ENCODE data around the gene COL8A1.

COL8A1 gene

DNA sequence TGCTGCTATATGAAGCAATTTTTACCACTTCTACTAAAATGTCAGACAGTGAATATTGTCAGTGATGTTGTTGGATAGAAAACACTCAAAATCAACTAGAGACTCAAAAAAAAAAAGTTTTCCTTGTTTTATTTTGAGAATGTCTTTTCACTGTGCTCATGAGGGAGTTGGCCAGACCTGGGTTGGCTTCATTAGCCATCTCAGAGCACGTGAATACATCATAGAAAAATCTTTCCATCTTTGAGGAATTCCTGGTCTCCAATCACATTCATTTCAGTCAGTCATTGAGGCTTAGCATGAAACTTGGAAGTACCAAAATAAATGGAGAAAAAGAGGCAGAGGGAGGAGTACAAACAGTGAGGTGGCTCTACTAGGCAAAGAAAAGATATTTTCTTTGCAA, 121.6 kb downstream of the COL8A1 start:
- no peak for DNase-seq

DNA sequence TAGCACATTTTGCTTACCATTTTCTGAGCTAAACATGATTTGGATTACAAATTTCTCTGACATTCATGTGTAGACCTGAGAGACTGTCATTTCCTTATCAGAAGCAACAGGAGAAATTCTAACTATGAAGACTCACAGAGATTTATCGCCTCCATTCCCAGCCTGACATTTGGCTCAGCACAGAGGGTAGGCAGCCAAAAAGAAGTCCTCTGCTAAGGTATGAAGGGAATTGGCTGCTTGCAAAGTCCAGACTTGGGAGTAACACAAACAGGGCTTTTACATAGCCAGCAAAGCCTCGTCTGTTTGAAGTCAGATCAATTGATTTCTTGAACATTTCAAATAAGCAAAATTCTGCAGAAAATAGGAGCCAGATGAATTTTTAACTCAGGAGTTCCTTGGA, 122.2 kb downstream of the COL8A1 start:
- no peak for DNase-seq

DNA sequence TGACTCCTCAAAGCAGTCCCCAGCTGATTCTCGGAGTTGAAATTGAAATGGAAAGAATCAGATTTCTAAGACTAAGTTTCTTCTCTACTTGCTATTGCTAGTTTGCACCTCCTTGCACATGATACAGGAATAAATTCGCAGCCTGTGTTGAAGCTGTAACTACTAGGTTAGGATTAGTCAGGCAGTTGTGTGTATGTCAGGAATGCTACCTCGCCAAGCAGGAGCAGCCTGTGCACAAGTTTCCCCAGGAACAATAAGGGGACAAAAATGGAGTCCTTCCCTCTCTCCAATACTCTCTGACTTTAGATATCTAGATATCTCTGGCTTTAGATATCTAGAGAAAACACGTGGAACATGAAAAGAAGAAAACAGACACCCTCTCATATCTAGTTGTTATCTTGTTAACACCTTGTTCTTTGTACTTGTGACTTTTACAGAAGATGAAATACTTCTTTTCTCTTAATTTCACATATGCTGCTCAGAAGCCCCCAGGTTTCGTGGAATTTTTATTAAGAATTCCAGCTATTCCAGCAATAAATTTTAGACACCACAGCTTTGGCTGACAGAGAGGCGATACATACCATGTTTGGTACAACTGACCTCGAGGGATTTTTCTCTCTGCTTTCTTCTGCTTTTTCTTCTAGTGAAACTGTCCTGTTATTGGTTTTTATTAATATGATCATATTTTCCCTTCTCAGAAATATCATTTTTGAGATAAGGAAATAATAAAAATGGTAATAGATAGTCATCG, 123.2 kb downstream of the COL8A1 start:
- DNase-seq = no peak

DNA sequence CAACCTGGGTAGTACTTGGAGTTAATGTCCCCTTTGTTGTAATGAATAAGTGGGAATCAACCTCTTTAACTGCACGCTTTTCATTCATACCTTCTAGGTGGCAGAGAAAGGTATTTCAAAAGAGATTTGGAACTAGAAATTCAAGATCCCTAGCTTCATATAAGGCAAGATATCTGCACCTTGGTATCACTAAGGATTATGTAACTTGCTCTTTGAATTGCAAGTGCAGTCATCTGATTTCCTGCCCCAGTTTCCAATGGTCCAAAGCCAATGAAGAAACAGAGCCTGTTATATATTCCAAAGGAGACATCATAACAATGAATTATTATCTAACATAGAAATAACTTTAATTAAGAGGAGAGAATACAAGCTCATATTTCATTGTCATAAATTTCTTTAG, 124.5 kb downstream of the COL8A1 start:
- DNase-seq = no peak

DNA sequence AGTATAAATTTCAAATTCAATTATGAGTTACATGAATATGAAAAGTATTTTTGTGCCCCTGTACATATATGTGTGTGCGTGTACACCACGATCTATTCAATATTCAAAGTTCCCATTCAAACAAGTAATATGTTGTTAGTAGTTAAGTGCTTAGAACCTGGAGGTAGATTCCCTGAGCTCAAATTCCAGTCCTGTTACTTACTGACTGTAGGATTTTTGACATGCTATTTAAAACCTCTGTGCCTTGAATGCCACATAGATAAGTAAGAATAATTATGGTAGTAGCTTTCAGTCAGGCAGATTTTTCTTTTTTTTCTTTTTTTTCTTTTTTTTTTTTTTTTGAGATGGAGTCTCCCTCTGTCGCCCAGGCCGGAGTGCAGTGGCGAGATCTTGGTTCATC, 126.0 kb downstream of the COL8A1 start:
- no peak for DNase-seq

DNA sequence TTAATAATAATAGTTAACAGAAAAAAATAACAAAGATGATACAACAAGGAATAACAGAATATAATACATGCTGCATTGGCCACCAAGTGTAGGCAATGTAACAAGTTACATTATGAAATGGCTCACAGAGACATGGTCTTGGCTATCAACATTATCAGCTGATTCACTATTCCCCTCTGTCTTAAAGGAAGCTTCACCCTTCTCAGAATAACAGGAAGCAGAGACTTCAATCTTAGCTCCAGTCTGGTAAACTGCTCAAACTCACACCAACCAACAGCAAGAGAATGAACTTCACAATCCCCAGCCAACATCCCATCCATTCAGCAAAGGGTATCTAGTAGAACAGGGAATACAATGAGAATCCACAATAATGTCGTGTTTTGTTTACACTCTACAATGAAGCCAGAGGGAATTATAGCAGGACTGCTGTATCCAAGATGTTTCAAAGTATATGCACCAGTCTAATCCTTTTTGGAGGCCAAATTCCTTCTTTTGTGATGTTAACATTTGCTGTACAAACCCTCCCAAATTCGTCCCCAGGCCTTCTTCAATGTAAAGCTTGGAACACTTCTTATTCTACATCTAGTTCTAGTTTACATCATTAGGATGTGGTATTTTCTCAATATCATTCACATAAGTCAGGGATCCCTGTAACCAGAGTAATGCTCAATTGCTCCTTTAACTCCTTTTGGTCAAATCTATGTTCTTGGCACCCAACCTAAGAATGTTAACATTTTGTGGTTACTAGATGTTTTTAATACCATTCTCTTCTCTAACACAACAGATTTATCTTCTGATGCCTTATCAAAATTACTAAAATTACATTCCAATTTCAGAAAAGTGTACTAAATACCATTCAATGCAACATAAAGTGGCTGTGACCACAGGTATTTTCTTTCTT, 126.9 kb downstream of the COL8A1 start:
- no peak for DNase-seq

DNA sequence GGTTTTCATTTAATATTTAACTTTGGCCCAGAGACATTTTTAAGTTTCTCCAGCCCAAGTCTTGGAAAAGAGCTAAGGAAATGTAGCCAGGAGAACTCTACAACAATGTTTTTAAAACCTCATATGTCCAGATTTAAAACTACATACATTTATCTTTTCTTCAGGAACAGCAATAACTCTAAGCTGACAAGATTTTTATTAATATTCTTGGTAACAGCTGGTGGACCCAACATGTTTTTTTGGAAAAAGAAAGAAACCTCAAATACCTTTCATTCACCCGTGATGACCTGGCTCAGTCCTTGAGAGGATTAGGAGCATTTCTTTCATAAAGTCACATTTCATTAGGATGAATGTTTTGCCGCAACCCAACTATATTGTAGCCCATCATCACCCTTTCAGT, 128.9 kb downstream of the COL8A1 start:
- no peak for DNase-seq

DNA sequence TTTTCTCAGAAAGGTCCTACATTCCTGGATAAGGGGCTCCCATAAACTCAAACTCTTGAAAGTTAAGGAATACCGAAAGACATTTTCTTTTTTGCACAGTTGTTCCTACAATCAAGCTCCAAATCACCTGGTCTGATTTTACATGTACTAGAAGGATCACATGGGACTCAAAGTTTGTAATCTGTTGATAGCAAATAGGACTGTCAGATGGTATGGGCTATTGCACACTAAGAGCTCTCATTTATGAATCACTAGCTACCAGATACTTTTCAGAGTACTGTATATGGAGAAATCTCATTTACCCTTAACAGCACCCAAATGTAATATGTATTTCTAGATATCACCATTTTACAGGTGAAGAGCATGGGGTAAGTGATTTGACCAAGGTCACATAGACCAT, 129.7 kb downstream of the COL8A1 start:
- DNase-seq = no peak

DNA sequence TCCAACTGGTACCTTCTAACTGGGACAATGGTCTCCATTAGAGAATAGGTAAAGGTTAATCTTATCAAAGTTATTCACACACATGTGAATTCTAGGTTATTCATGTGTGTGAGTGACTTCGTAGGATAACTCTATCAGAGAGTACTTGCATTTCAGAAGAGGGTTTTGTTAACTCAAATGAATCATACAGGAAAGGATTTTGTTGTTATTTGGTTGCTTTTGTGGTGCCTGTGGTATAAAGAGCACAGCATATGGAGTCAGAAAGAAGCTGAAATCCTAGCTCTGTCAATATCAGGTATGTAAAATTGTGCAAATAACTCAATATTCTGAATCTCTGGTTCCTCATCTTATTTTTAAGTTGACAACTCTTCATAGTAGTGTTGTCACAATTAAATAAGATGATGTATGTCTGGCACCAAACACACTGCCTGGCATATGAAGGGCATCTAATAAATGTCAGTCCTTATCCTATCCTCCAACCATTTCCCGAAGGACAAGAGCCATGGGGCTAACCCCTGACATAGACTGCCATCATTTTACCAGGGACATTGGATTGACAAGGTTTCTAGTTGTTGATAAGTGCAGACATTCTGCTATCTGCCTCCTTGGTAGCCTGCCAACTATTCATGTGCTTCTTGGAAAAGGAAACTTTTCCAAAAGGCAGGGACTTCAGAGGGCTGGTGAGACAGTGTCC, 130.6 kb downstream of the COL8A1 start:
- no peak for DNase-seq

DNA sequence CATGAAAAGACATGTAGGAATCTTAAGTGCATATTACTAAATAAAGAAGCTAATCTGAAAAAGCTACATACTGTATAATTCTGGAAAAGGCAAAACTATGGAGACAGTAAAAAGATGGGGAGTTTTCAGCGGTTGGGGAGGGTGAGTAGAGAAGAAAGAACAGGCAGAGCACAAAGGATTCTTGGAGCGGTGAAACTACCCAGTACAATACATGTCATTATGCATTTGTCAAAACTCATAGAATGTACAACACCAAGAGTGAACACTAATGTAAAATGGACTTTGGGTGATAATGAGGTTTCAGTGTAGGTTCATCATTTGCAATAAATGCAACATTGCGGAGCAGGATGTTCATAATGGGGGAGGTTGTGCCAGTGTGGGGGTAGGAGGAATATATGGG, 133.8 kb downstream of the COL8A1 start:
- DNase-seq = no peak

DNA sequence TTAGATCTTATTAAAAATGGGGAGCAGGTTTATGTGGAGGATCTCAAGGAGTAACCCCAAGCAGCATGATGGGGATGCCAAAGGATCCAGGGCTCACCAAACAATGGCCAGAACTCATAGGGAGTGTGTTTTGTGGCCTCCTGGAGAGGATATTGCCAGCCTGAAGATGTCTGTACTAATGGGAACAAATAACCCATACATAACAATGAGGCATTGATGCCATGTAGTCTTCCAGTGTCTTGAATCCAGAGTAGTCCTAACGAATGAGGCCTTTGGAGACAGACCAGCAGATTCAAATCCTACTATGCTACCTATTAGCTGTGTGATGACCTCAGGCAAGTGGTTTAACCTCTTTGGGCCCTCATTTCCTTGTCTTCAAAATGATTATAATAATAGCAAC, 134.3 kb downstream of the COL8A1 start:
- DNase-seq = no peak

DNA sequence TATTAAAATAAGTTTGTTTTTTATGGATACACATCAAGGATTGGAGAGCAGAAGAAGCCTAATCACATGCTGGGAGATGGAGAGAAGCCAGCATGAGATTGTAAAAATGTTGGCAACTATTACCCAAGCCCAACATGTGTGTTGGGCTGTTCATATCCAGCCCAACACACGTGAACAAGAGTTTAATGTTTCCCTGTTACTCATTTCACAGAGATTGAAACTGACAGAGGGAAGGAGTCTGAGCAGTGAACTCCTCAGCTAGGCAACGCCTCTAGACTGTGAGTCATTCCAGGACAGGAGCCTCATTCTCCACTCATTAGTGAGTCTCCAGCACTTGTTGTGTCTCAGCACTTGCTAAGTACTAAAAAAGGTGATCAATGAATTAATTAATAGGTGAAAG, 136.1 kb downstream of the COL8A1 start:
- DNase-seq = no peak

DNA sequence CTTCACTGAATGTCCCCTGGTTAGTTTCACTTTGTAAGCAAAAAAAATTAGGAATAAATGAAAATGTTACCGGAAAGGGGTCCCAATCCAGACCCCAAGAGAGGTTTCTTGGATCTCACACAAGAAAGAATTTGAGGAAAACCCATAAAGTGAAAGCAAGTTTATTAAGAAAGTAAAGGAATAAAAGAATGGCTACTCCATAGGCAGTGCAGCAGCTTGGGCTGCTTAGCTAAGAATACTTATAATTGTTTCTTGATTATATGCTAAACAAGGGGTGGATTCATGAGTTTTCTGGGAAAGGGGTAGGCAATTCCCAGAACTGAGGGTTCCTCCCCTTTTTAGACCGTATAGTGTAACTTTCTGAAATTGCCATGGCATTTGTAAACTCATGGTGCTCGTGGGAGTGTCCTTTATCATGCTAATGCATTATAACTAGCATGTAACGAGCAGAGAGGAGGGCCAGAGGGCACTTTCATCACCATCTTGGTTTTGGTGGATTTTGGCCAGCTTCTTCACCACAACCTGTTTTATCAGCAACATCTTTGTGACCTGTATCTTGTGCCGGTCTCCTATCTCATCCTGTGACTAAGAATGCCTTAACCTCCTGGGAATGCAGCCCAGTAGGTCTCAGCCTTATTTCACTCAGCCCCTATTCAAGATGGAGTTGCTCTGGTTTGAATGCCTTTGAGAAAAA, 138.3 kb downstream of the COL8A1 start:
- no peak for DNase-seq

DNA sequence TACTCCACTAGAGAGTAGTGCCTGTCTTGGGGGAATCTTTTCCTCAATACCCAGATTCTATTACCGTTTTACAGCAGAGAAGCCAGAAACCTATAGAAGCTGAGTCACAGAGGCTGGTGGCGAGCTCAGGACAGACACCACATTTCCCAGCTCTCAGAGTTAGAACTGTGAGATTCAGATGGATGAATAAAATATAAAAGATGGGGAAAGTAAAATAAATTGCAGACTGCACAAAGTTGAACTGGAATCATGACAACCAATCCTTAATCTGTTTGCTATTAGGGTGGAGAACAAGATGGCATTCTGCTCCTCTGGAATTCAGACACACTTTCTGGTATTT, 138.8 kb downstream of the COL8A1 start:
- no peak for DNase-seq

DNA sequence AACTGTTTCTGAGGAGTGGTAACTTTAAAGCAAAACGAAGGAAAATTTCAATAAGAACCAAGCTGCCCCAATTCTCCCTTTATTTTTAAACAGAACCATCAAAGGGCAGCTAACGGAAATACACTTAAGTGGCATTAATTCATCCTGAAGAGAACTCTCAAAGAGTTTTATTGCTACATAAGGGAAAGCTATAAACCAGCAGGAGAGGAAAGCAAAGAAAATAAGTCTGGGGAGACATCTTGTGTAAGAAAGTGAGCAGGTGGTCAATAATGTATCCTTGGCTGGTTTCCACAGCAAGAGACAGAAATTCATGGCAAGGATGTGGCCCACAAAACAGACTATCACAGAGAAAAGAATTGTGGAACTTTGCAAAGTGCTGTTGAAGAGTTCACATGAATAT, 139.3 kb downstream of the COL8A1 start:
- DNase-seq = no peak

DNA sequence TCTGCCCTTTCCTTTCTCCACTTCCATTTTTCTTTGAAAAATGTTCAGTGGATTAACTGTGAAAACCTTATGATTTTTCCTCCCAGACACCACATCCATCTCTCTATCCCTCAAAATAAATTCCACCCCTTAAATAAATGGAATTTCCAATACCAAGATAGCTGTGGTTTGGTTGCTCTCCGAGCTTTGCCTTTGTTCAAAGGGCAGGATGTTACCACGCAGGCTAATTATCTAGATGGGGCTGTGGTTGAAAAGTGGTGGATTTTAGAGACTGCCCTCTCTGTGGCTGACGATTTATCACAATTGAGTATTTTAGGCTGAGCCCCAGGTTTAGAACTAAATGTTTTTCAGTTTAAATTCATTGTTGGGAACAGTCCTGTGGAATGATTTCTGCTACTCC, 142.4 kb downstream of the COL8A1 start:
- DNase-seq = no peak

DNA sequence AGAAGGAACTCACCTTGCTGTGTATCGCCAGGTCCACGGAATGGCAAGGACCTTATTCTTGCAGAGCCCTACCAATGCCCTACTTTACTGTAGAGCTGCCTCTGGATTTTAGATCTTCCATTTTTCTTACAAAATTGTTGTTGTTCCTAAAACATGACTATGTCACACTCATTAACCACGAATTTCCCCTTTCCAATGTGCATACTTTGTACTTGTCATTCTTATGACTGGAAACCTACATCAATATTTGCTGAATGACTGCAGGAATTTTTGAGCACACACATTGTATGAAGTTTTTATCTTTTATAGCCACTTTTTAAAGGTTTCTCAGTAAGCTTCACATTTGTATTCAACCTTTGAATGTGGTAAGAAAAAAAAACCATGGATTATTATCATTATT, 143.4 kb downstream of the COL8A1 start:
- DNase-seq = no peak

DNA sequence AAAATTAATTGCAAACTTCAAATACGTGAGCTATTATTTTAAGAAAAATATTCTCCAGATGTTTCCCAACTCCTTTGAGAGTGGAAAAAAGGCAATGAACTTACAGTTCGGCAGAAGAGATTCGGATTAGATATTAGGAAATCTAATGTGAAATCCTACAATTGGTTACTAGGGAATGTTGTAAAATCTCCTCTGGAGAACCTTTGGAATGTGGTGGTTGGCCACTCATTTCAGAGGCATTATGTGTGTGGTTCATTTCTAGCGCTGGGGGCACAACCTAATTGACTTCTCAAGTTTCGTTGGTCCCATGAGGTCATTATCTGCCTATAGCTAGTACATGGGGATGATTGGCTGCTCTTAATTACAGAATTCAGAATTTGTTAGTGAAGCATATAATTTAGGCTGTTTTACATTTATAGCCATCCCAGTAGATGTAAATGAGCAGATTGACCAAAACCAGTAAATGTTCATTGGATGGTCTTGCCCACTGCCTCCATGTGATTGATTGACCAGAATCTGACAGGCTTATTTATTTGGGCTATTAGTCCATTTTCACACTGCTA, 144.7 kb downstream of the COL8A1 start:
- DNase-seq = no peak

DNA sequence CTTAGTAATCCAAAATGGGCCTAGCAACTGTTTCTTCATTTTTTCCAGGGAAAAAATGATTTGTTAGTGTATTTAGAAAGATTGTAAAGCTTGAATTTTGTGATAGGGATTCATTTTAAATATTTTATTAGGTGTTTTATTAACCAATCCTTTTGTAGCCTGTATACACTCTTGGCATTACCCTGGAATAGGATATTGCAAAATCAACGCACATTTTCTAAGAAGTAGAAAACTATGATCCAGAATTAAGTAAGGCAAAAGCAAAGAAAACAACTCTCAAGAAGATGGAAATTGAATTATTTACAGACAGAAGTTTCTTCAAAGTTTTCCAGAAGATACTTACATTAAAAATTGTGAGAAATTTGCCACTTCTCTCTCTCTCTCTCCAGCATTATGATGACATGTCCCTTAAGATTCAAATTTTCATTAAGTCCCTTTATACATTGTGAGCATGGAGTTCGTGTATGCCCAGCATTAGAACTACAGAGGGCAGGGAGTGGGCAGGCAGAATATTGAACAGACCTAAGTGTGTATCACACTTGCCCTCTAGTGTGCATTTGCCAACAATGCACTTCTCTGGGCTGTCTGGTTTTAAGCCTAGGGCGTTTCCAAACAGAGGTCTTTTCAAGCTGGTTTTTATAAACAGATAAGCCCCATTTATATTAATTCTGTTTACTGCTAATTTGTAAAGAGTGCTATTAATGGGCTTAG, 150.8 kb downstream of the COL8A1 start:
- peak in 13 of 51 donors; percentile 1 to 27 (median 10) for DNase-seq

DNA sequence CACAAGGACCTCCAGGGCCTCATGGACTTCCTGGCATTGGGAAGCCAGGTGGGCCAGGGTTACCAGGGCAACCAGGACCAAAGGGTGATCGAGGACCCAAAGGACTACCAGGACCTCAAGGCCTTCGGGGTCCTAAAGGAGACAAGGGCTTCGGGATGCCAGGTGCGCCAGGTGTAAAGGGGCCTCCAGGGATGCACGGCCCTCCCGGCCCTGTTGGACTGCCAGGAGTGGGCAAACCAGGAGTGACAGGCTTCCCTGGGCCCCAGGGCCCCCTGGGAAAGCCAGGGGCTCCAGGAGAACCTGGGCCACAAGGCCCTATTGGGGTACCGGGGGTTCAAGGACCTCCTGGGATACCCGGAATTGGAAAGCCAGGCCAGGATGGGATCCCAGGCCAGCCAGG, 156.1 kb downstream of the COL8A1 start:
- no peak for DNase-seq

DNA sequence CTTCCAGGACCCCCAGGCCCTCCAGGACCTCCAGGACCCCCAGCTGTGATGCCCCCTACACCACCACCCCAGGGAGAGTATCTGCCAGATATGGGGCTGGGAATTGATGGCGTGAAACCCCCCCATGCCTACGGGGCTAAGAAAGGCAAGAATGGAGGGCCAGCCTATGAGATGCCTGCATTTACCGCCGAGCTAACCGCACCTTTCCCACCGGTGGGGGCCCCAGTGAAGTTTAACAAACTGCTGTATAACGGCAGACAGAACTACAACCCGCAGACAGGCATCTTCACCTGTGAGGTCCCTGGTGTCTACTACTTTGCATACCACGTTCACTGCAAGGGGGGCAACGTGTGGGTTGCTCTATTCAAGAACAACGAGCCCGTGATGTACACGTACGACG, 157.2 kb downstream of the COL8A1 start:
- no peak for DNase-seq
